Smooth muscle cell (in vitro differentiated cells): ENCODE data around the gene MYEOV. TPM values are rescaled to one million over a fixed set of nuclear protein-coding genes. Genes with fewer than 3 reads are reported as not detected.

ENCODE experiments used
- DNase-seq: peaks from one replicate; lab custom pipeline; 2025; ENCODE audit not compliant: unreplicated experiment; lab: John Stamatoyannopoulos, UW
- H2AFZ ChIP-seq: fragments of 200-600 bp; sonication (generic); 2 replicates; pipeline ENCODE4 v1.6.0; 2016; ENCODE audit warnings: antibody characterized with exemption, low read depth, mild to moderate bottlenecking
- H3F3A ChIP-seq: fragments of 200-600 bp; sonication (generic); 2 replicates; pipeline ENCODE4 v1.6.0; 2017; ENCODE audit warnings: antibody characterized with exemption, low read depth
- H3K27ac ChIP-seq: fragments of 200-600 bp; sonication (generic); 2 replicates; pipeline ENCODE4 v1.5.1; 2016; ENCODE audit warnings: low read depth, mild to moderate bottlenecking
- H3K27me3 ChIP-seq: fragments of 200-600 bp; sonication (generic); 2 replicates; pipeline ENCODE4 v1.6.1; 2016; ENCODE audit warnings: low read depth, mild to moderate bottlenecking
- H3K36me3 ChIP-seq: fragments of 200-600 bp; sonication (generic); 2 replicates; pipeline ENCODE4 v1.5.1; 2016; ENCODE audit warnings: low read depth
- H3K4me1 ChIP-seq: fragments of 200-600 bp; sonication (generic); 2 replicates; pipeline ENCODE4 v1.5.1; 2016; ENCODE audit warnings: low read depth
- H3K4me2 ChIP-seq: fragments of 200-600 bp; sonication (generic); 2 replicates; pipeline ENCODE4 v1.6.0; 2016; ENCODE audit warnings: mild to moderate bottlenecking
- H3K4me3 ChIP-seq: fragments of 200-600 bp; sonication (generic); 2 replicates; pipeline ENCODE4 v1.5.1; 2016; ENCODE audit warnings: mild to moderate bottlenecking
- H3K79me2 ChIP-seq: fragments of 200-600 bp; sonication (generic); 2 replicates; pipeline ENCODE4 v1.6.0; 2016; ENCODE audit warnings: low read depth, mild to moderate bottlenecking
- H3K9ac ChIP-seq: fragments of 200-600 bp; sonication (generic); 2 replicates; pipeline ENCODE4 v1.6.0; 2016; ENCODE audit warnings: low read depth
- H3K9me3 ChIP-seq: fragments of 200-600 bp; sonication (generic); replicated peaks from 2 replicates; pipeline ENCODE4 v1.5.1; 2016; ENCODE audit warnings: low read depth
- H4K20me1 ChIP-seq: fragments of 200-600 bp; sonication (generic); 2 replicates; pipeline ENCODE4 v1.6.0; 2016; ENCODE audit warnings: low read depth
- CTCF ChIP-seq: fragments of 200-600 bp; sonication (generic); IDR thresholded peaks from 2 replicates; pipeline ENCODE4 v1.5.1; 2017; ENCODE audit warnings: borderline replicate concordance, mild to moderate bottlenecking, antibody characterized with exemption; ENCODE audit not compliant: insufficient read depth, poor library complexity, severe bottlenecking
- WGBS: methylation state at CpG from one replicate; pipeline ENCODE4 v1.1.7; 2016; ENCODE audit warnings: low lambda C conversion rate; 5-methylcytosine and 5-hydroxymethylcytosine counted together
- polyA plus RNA-seq: library from polyadenylated mRNA; unstranded; fragments of >200 nt; fragmentation: Nextera tagmentation; extraction: Ambion mirVana; gene quantifications from 2 replicates; pipeline ENCODE4 v1.2.1, GENCODE V29; 2016
- total RNA-seq: library from RNA; depleted of rRNA; stranded (reverse); fragments of >200 nt; gene quantifications from 2 replicates; pipeline ENCODE4 v1.2.3, GENCODE V29; 2014

The MYEOV gene
- total and polyA plus RNA-seq, 2 experiments from 2014 or later = 1.1 TPM; not detected in 1

GRCh38 chr11:69257134-69257533 lies 36.8 kb upstream of the MYEOV start:
- H2AFZ ChIP-seq = no peak overlapping the region
- H3K27me3 ChIP-seq = peaks cover 8% of the 10 kb centered on the region
- no peak for DNase-seq
- H3K9ac ChIP-seq = no peak overlapping the region
- no peak for TF ChIP-seq CTCF
- H3K79me2 ChIP-seq = no peaks in the 10 kb centered on the region
- no peaks in the 10 kb centered on the region for H4K20me1 ChIP-seq
- no peak overlapping the region for H3K4me3 ChIP-seq
- peaks cover 6% of the 10 kb centered on the region for H3K9me3 ChIP-seq
- no peak overlapping the region for H3K4me2 ChIP-seq
- H3K36me3 ChIP-seq = no peaks in the 10 kb centered on the region
- WGBS = 87% methylated on average over 5 of the region's 5 CpGs
- no peaks in the 10 kb centered on the region for H3K4me1 ChIP-seq
- H3K27ac ChIP-seq = no peak overlapping the region
- H3F3A ChIP-seq = no peaks in the 10 kb centered on the region

GRCh38 chr11:69257838-69258658 lies 35.9 kb upstream of the MYEOV start:
- no peak overlapping the region for H3K9ac ChIP-seq
- no peaks in the 10 kb centered on the region for H3F3A ChIP-seq
- no peak for DNase-seq
- no peaks in the 10 kb centered on the region for H3K4me1 ChIP-seq
- H2AFZ ChIP-seq = no peak overlapping the region
- H3K27me3 ChIP-seq = peaks cover 8% of the 10 kb centered on the region
- whole genome bisulfite sequencing = 68% methylated on average over 6 of the region's 6 CpGs
- TF ChIP-seq CTCF = no peak
- no peaks in the 10 kb centered on the region for H3K79me2 ChIP-seq
- no peak overlapping the region for H3K27ac ChIP-seq
- H3K9me3 ChIP-seq = peaks cover 6% of the 10 kb centered on the region
- no peaks in the 10 kb centered on the region for H4K20me1 ChIP-seq
- no peak overlapping the region for H3K4me3 ChIP-seq
- no peaks in the 10 kb centered on the region for H3K36me3 ChIP-seq
- H3K4me2 ChIP-seq = no peak overlapping the region

- Histone ChIP-seq H3K4me3 (no peak overlapping the region), H3K4me2 (no peak overlapping the region), H3K9me3 (peaks cover 6% of the 10 kb centered on the region), H3K36me3 (no peaks in the 10 kb centered on the region), H3K4me1 (no peaks in the 10 kb centered on the region), H3K9ac (no peak overlapping the region), H2AFZ (no peak overlapping the region), H3F3A (no peaks in the 10 kb centered on the region), H3K27me3 (peaks cover 8% of the 10 kb centered on the region), H4K20me1 (no peaks in the 10 kb centered on the region), H3K79me2 (no peaks in the 10 kb centered on the region), H3K27ac (no peak overlapping the region)
- 65% methylated on average over 2 of the region's 2 CpGs for WGBS
- DNase-seq = no peak
- no peak for TF ChIP-seq CTCF
Observed at GRCh38 chr11:69259096-69259495, 34.9 kb upstream of the MYEOV start.

GRCh38 chr11:69260622-69261021 lies 33.3 kb upstream of the MYEOV start:
- Histone ChIP-seq H3K27me3 (peaks cover 8% of the 10 kb centered on the region), H3K9ac (no peak overlapping the region), H3K4me2 (no peak overlapping the region)

More at GRCh38 chr11:69260622-69261021, 33.3 kb upstream of the MYEOV start:
- H2AFZ ChIP-seq = no peak overlapping the region
- no peaks in the 10 kb centered on the region for H3K36me3 ChIP-seq
- no peaks in the 10 kb centered on the region for H4K20me1 ChIP-seq
- DNase-seq = no peak
- no peak overlapping the region for H3K27ac ChIP-seq
- H3K4me3 ChIP-seq = no peak overlapping the region
- no peaks in the 10 kb centered on the region for H3F3A ChIP-seq
- no peaks in the 10 kb centered on the region for H3K79me2 ChIP-seq
- TF ChIP-seq CTCF = no peak
- no peaks in the 10 kb centered on the region for H3K4me1 ChIP-seq
- H3K9me3 ChIP-seq = peaks cover 6% of the 10 kb centered on the region
